ENCODE measurements around the gene WFIKKN1. TPM values are rescaled to one million over a fixed set of nuclear protein-coding genes. Genes with fewer than 3 reads are reported as not detected.

The WFIKKN1 gene
- total and polyA plus RNA-seq, 2 of the 13 experiments (the other 11 are each of a cell fraction or from before 2014, with no cell fraction given), result 1.7 to 4.9 TPM

- no peak for TF ChIP-seq DBP (CRISPR knock-in tag; IDR thresholded peaks at IDR 0.05; ENCODE audit: not compliant biosample characterization)
- TF ChIP-seq ZBTB42 (CRISPR knock-in tag; IDR thresholded peaks at IDR 0.05), result peak; percentile 67; the same call in 1 of the 2 replicates
- TF ChIP-seq ZNF547 (CRISPR knock-in tag; IDR thresholded peaks at IDR 0.05), result peak; percentile 85
- TF ChIP-seq LBX2 (CRISPR knock-in tag; IDR thresholded peaks at IDR 0.05; ENCODE audit: borderline replicate concordance), result peak; percentile 76; the same call in 1 of the 2 replicates
- peak; percentile 66 for TF ChIP-seq ZBTB20 (CRISPR knock-in tag; IDR thresholded peaks at IDR 0.05; ENCODE audit: borderline replicate concordance, low read depth)
- peak; percentile 93 for TF ChIP-seq TFDP1 (CRISPR knock-in tag; IDR thresholded peaks at IDR 0.05; ENCODE audit: borderline replicate concordance)
- peak; percentile 60; the same call in 1 of the 2 replicates for TF ChIP-seq ELF4 (CRISPR knock-in tag; IDR thresholded peaks at IDR 0.05; ENCODE audit: borderline replicate concordance)
- TF ChIP-seq E2F2 (CRISPR knock-in tag; IDR thresholded peaks at IDR 0.05; ENCODE audit: borderline replicate concordance), result peak; percentile 19; the same call in 1 of the 2 replicates
- peak; percentile 75; the same call in 1 of the 2 replicates for TF ChIP-seq FLYWCH1 (CRISPR knock-in tag; IDR thresholded peaks at IDR 0.05)
- peak; percentile 59 for TF ChIP-seq FOXA3 (CRISPR knock-in tag; IDR thresholded peaks at IDR 0.05)
- 0 out of 2 replicates have a peak, but pooled peaks have one; percentile 58 for TF ChIP-seq ZBTB26 (CRISPR knock-in tag; IDR thresholded peaks at IDR 0.05; ENCODE audit: borderline replicate concordance)
- TF ChIP-seq YEATS2 (CRISPR knock-in tag; IDR thresholded peaks at IDR 0.05; ENCODE audit: borderline replicate concordance), result peak; percentile 81
- peak; percentile 98 for TF ChIP-seq ZFX (CRISPR knock-in tag; IDR thresholded peaks at IDR 0.05; ENCODE audit: low read depth)
- TF ChIP-seq CENPBD1 (CRISPR knock-in tag; IDR thresholded peaks at IDR 0.05; ENCODE audit: borderline replicate concordance, low read depth), result no peak
- peak; percentile 78 for TF ChIP-seq PPARG (CRISPR knock-in tag; conservative IDR thresholded peaks at IDR 0.05)
- peak; percentile 86; the same call in 1 of the 2 replicates for TF ChIP-seq ARID2 (CRISPR knock-in tag; IDR thresholded peaks at IDR 0.05; ENCODE audit: borderline replicate concordance)
- peak; percentile 1 for TF ChIP-seq HNRNPH1 (optimal IDR thresholded peaks at IDR 0.05; ENCODE audit: low read depth, low read length)
- peak; percentile 55; the same call in 1 of the 2 replicates for TF ChIP-seq GFI1 (CRISPR knock-in tag; IDR thresholded peaks at IDR 0.05; ENCODE audit: borderline replicate concordance)
- peak; percentile 85 for TF ChIP-seq ZBTB2 (CRISPR knock-in tag; IDR thresholded peaks at IDR 0.05; ENCODE audit: low read depth)
- TF ChIP-seq ZNF672 (CRISPR knock-in tag; IDR thresholded peaks at IDR 0.05), result peak; percentile 76; the same call in 1 of the 2 replicates
- peak; percentile 56 for TF ChIP-seq ZNF274 (CRISPR knock-in tag; IDR thresholded peaks at IDR 0.05)
Measured at GRCh38 chr16:648781-649589, 18.2 kb downstream of the WFIKKN1 start, which contains the start of gene WDR90 (continued).
